WTC11 (cell line): ENCODE measurements around the gene PTPRN2.

Experiments
- ARID4B ChIP-seq: sonication (generic); formaldehyde crosslinking; IDR thresholded peaks from 2 replicates; pipeline ENCODE4 v1.8.0; 2023; ENCODE audit warnings: missing genetic modification reagents, mild to moderate bottlenecking, borderline replicate concordance
- CBFB ChIP-seq: sonication (generic); formaldehyde crosslinking; IDR thresholded peaks from 2 replicates; pipeline ENCODE4 v1.8.1; 2022; ENCODE audit warnings: mild to moderate bottlenecking, low read depth, missing genetic modification reagents
- CTCF ChIP-seq: fragments of 200-600 bp; IDR thresholded peaks from 2 replicates; pipeline ENCODE4 v1.8.0; 2022; ENCODE audit warnings: antibody characterized with exemption
- ESRRA ChIP-seq: sonication (generic); formaldehyde crosslinking; IDR thresholded peaks from 2 replicates; pipeline ENCODE4 v1.8.1; 2022; ENCODE audit warnings: mild to moderate bottlenecking, missing genetic modification reagents, borderline replicate concordance
- KAT7 ChIP-seq: sonication (generic); formaldehyde crosslinking; IDR thresholded peaks from 2 replicates; pipeline ENCODE4 v1.8.1; 2023; ENCODE audit warnings: missing genetic modification reagents, mild to moderate bottlenecking, borderline replicate concordance
- NR1H2 ChIP-seq: sonication (generic); formaldehyde crosslinking; IDR thresholded peaks from 2 replicates; pipeline ENCODE4 v1.9.0; 2021; ENCODE audit warnings: mild to moderate bottlenecking, moderate library complexity, missing genetic modification reagents

GRCh38 chr7:157621131-157621681 is 966.4 kb downstream of the PTPRN2 start:
- TF ChIP-seq CTCF (no peak), NR1H2 (CRISPR knock-in tag) (no peak), ARID4B (CRISPR knock-in tag) (no peak), KAT7 (CRISPR knock-in tag) (no peak), CBFB (CRISPR knock-in tag) (no peak), ESRRA (no peak)
